ENCODE results near the gene OSTN.

- TF ChIP-seq, protein P1, sequence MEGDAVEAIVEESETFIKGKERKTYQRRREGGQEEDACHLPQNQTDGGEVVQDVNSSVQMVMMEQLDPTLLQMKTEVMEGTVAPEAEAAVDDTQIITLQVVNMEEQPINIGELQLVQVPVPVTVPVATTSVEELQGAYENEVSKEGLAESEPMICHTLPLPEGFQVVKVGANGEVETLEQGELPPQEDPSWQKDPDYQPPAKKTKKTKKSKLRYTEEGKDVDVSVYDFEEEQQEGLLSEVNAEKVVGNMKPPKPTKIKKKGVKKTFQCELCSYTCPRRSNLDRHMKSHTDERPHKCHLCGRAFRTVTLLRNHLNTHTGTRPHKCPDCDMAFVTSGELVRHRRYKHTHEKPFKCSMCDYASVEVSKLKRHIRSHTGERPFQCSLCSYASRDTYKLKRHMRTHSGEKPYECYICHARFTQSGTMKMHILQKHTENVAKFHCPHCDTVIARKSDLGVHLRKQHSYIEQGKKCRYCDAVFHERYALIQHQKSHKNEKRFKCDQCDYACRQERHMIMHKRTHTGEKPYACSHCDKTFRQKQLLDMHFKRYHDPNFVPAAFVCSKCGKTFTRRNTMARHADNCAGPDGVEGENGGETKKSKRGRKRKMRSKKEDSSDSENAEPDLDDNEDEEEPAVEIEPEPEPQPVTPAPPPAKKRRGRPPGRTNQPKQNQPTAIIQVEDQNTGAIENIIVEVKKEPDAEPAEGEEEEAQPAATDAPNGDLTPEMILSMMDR (conservative IDR thresholded peaks at IDR 0.05; ENCODE audit: low read length) = no peak
- no peak for TF ChIP-seq EZH2phosphoT487 (IDR thresholded peaks at IDR 0.05; ENCODE audit: borderline replicate concordance)
Measured at GRCh38 chr3:191175102-191175501, 23.9 kb upstream of the OSTN start.

Data from Loucy (cell line).